K562 (cell line): Measurements from ENCODE around the gene JMJD1C. TPM values are rescaled to one million over a fixed set of nuclear protein-coding genes. Genes with fewer than 3 reads are reported as not detected.

Experiments used
- ATAC-seq: fragments of 200-7000 bp; cut with Tn5 transposase; 3 replicates; pipeline ENCODE4 v1.9.1; 2020; ENCODE audit warnings: moderate library complexity
- BruUV-seq: library from RNA; stranded (reverse); fragments of 400-500 nt; replicated peaks from 2 replicates; lab custom pipeline; 2021; lab: Mats Ljungman, UMichigan
- CTCF ChIA-PET: fragments of 300-600 bp; formaldehyde crosslinking; extraction: SDS; loops from one replicate; lab custom pipeline; 2021; ENCODE audit warnings: low intra/inter-chr PET ratio; lab: Yijun Ruan, JAX
- POLR2A ChIA-PET: fragments of 300-600, 350-650 bp; sonication (Branson Sonifier 250); formaldehyde crosslinking; extraction: SDS; loops from one replicate; lab custom pipeline; 2021; ENCODE audit warnings: antibody characterized with exemption, inconsistent platforms; lab: Yijun Ruan, JAX
- DNase-seq, 4 experiments: peaks; one replicate each; pipeline versions ENCODE4 v3.0.0 to v3.0.0-alpha.2; 2011 to 2018; ENCODE audit warnings: low spot score in 3 of 4, mixed read lengths in 3 of 4; ENCODE audit errors: extremely low read depth in 1 of 4
- FAIRE-seq: peaks from 2 replicates; lab custom pipeline; 2011; peaks lifted over from hg19 to GRCh38; lab: Jason Lieb, UNC
- H2AFZ ChIP-seq: 2 replicates; pipeline ENCODE4 v1.6.0; 2011; ENCODE audit warnings: low read depth, low read length, control low read depth, inconsistent platforms
- H3K27ac ChIP-seq: fragments of 200-600 bp; 3 replicates; pipeline ENCODE4 v1.8.0; 2011; ENCODE audit warnings: low read depth, mild to moderate bottlenecking, control low read depth, inconsistent platforms, low read length, moderate library complexity, mixed read lengths; ENCODE audit errors: extremely low read depth
- H3K27me3 ChIP-seq, 2 experiments: fragments of 300-600 bp in 1 of 2; 2 replicates in 1 of 2; 3 replicates in 1 of 2; pipeline versions ENCODE4 v1.6.0 to v1.8.0; 2011; ENCODE audit warnings: inconsistent platforms in 2 of 2, low read length in 2 of 2, mild to moderate bottlenecking in 1 of 2, mixed read lengths in 1 of 2, moderate library complexity in 1 of 2; ENCODE audit not compliant: control insufficient read depth in 2 of 2, insufficient read depth in 2 of 2
- H3K36me3 ChIP-seq: fragments of 300-600 bp; 3 replicates; pipeline ENCODE4 v1.8.0; 2011; ENCODE audit warnings: mild to moderate bottlenecking, low read length, inconsistent platforms; ENCODE audit not compliant: control insufficient read depth, insufficient read depth
- H3K4me1 ChIP-seq, 2 experiments: fragments of 200-600 bp in 1 of 2; replicated peaks in 1 of 2; 2 replicates in 1 of 2; 3 replicates in 1 of 2; pipeline versions ENCODE4 v1.5.1 to v1.8.0; 2011; ENCODE audit warnings: inconsistent platforms in 2 of 2, low read length in 2 of 2, mild to moderate bottlenecking in 1 of 2, mixed read lengths in 1 of 2, moderate library complexity in 1 of 2; ENCODE audit not compliant: control insufficient read depth in 2 of 2, insufficient read depth in 2 of 2
- H3K4me2 ChIP-seq: 2 replicates; pipeline ENCODE4 v1.6.1; 2011; ENCODE audit warnings: low read length, control low read depth, inconsistent platforms, mixed read lengths; ENCODE audit not compliant: insufficient read depth
- H3K4me3 ChIP-seq: fragments of 200-600 bp; sonication (generic), shearing (Covaris generic); 2 replicates; pipeline ENCODE4 v1.5.1; 2016; ENCODE audit warnings: control low read depth, inconsistent platforms
- H3K79me2 ChIP-seq: fragments of 200-600 bp; 3 replicates; pipeline ENCODE4 v1.8.0; 2011; ENCODE audit warnings: low read length, inconsistent platforms; ENCODE audit not compliant: control insufficient read depth, insufficient read depth
- H3K9ac ChIP-seq, 2 experiments: 2 replicates each; pipeline versions ENCODE4 v1.6.0 to v1.6.1; 2011; ENCODE audit warnings: low read depth in 2 of 2, low read length in 2 of 2, control low read depth in 1 of 2, inconsistent platforms in 1 of 2, mild to moderate bottlenecking in 1 of 2, mixed read lengths in 1 of 2; ENCODE audit not compliant: insufficient read depth in 1 of 2
- H3K9me1 ChIP-seq: one replicate; pipeline ENCODE4 v1.6.0; 2011; ENCODE audit warnings: inconsistent platforms, mild to moderate bottlenecking, low read length, moderate library complexity; ENCODE audit not compliant: control insufficient read depth, insufficient read depth
- H3K9me3 ChIP-seq: replicated peaks from 2 replicates; pipeline ENCODE4 v1.5.1; 2011; ENCODE audit warnings: low read depth, low read length, inconsistent platforms; ENCODE audit not compliant: control insufficient read depth, insufficient read depth
- H4K20me1 ChIP-seq: replicated peaks from 2 replicates; pipeline ENCODE4 v1.6.1; 2011; ENCODE audit warnings: low read length, inconsistent platforms, mixed read lengths; ENCODE audit not compliant: control insufficient read depth, insufficient read depth
- ATF2 ChIP-seq: sonication (generic); formaldehyde crosslinking; IDR thresholded peaks from 2 replicates; pipeline ENCODE4 v1.8.1; 2022; ENCODE audit warnings: missing genetic modification reagents
- NCOA4 ChIP-seq: fragments of 450-650 bp; IDR thresholded peaks from 2 replicates; pipeline ENCODE4 v1.6.1; 2018; ENCODE audit warnings: mild to moderate bottlenecking; ENCODE audit not compliant: partially characterized antibody
- NR1H2 ChIP-seq: sonication (generic); formaldehyde crosslinking; IDR thresholded peaks from 2 replicates; pipeline ENCODE4 v1.4.0; 2020; ENCODE audit warnings: mild to moderate bottlenecking, missing genetic modification reagents
- PRDM10 ChIP-seq: fragments of 450-650 bp; IDR thresholded peaks from 2 replicates; pipeline ENCODE4 v1.6.1; 2018; ENCODE audit not compliant: partially characterized antibody
- SETDB1 ChIP-seq: IDR thresholded peaks from one replicate; pipeline ENCODE4 v1.6.1; 2012; ENCODE audit warnings: low read length, control low read depth, inconsistent platforms
- STAG1 ChIP-seq: sonication (generic); formaldehyde crosslinking; IDR thresholded peaks from 2 replicates; pipeline ENCODE4 v1.5.0; 2020; ENCODE audit warnings: missing genetic modification reagents, borderline replicate concordance
- U2AF2 ChIP-seq: fragments of 200-400 bp; formaldehyde crosslinking; optimal IDR thresholded peaks from 2 replicates; pipeline ENCODE3; 2017; ENCODE audit warnings: low read depth, mild to moderate bottlenecking, low read length
- ZC3H4 ChIP-seq: sonication (generic); formaldehyde crosslinking; IDR thresholded peaks from 2 replicates; pipeline ENCODE4 v1.9.0; 2021; ENCODE audit warnings: missing genetic modification reagents, borderline replicate concordance
- ZKSCAN1 ChIP-seq: fragments of 150-350 bp; IDR thresholded peaks from 2 replicates; pipeline ENCODE4 v1.6.1; 2016; ENCODE audit warnings: low read depth, low read length
- ZNF354B ChIP-seq: fragments of 250-450 bp; sonication (Bioruptor Pico); IDR thresholded peaks from 2 replicates; pipeline ENCODE4 v1.4.0; 2020
- WGBS: fragments of 100-300 bp; shearing (Covaris generic); methylation state at CpG from one replicate; pipeline ENCODE4 v1.1.6; 2016; ENCODE audit warnings: low coverage, mixed read lengths; ENCODE audit not compliant: insufficient coverage; ENCODE audit errors: missing lambda C conversion rate; 5-methylcytosine and 5-hydroxymethylcytosine counted together
- in situ Hi-C: fragments of 300-500 bp; cut with MboI; formaldehyde crosslinking; loops from 4 replicates; pipeline ENCODE4 v1.15.0; 2018; ENCODE audit warnings: inconsistent platforms, mixed read lengths
- intact Hi-C: fragments of 100-400 bp; cut with micrococcal nuclease; formaldehyde crosslinking; loops from 2 replicates; pipeline ENCODE4 v1.14.2; 2022
- polyA plus RNA-seq, 8 experiments: library from polyadenylated mRNA; depleted of rRNA in 4 of 8; stranded (reverse) in 5 of 8; unstranded in 3 of 8; fragments of >200 nt; fragmentation: Nextera tagmentation in 2 of 8; fragmentation: Illumina TruSeq in 1 of 8; extraction: Ambion mirVana in 2 of 8; extraction: Trizol in 1 of 8; gene quantifications; 2 replicates each; pipeline versions ENCODE4 v1.2.1 to v1.2.3, GENCODE V29; 2011 to 2014; ENCODE audit warnings: inconsistent platforms in 1 of 8, missing spikeins in 1 of 8
- total RNA-seq, 7 experiments: library from RNA; depleted of rRNA in 6 of 7; stranded (reverse); fragments of >200 nt in 6 of 7; fragmentation: Illumina TruSeq in 2 of 7; extraction: Trizol in 2 of 7; gene quantifications; 2 replicates each; pipeline versions ENCODE4 v1.2.1 to v1.2.3, GENCODE V29; 2011 to 2021; ENCODE audit warnings: low replicate concordance in 1 of 7
- TF ChIP-seq, protein P1 (sequence below): fragments of 450-650 bp; IDR thresholded peaks from 2 replicates; pipeline ENCODE4 v1.7.0; 2016; ENCODE audit warnings: borderline replicate concordance

JMJD1C gene
- total and polyA plus RNA-seq, 9 of the 15 experiments (the other 6 are each of a cell fraction or from before 2014, with no cell fraction given) = 25.3 to 68.0 (median 47.2) TPM

DNA sequence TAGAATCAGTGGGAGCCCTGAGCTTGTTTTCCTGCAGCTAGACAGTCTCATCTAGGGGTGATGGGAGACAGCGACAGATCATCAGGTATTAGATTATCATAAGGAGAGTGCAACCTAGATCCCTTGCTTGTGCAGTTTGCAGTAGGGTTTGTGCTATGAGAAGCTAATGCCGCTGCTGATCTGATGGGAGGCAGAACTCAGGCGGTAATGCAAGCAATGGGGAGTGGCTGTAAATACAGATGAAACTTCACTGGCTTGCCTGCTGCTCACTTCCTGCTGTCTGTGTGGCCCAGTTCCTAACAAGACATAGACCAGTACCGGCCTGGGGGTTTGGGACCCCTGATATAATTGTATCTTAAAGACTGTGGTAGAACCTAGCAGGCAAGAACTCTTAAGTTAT lies 315.0 kb downstream of the JMJD1C start:
- Histone ChIP-seq H3K27me3 (no peaks in the 10 kb centered on the region), H3K36me3 (peaks cover 58% of the 10 kb centered on the region)
- no peak for DNase-seq

More for the DNA sequence above, 315.0 kb downstream of the JMJD1C start:
- no peak for FAIRE-seq
- H3K4me1 ChIP-seq = no peaks in the 10 kb centered on the region
- no peak overlapping the region for H2AFZ ChIP-seq
- ATAC-seq = no peak
- TF ChIP-seq PRDM10 (no peak), SETDB1 (no peak), STAG1 (no peak), ATF2 (CRISPR knock-in tag) (no peak), ZC3H4 (CRISPR knock-in tag) (no peak), ZKSCAN1 (no peak), NCOA4 (no peak), ZNF354B (no peak), NR1H2 (CRISPR knock-in tag) (no peak), U2AF2 (no peak)
- TF ChIP-seq, protein P1, sequence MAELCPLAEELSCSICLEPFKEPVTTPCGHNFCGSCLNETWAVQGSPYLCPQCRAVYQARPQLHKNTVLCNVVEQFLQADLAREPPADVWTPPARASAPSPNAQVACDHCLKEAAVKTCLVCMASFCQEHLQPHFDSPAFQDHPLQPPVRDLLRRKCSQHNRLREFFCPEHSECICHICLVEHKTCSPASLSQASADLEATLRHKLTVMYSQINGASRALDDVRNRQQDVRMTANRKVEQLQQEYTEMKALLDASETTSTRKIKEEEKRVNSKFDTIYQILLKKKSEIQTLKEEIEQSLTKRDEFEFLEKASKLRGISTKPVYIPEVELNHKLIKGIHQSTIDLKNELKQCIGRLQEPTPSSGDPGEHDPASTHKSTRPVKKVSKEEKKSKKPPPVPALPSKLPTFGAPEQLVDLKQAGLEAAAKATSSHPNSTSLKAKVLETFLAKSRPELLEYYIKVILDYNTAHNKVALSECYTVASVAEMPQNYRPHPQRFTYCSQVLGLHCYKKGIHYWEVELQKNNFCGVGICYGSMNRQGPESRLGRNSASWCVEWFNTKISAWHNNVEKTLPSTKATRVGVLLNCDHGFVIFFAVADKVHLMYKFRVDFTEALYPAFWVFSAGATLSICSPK = no peak
- no peak overlapping the region for H3K4me3 ChIP-seq
- H3K27ac ChIP-seq = no peak overlapping the region
- POLR2A ChIA-PET = interaction anchor here (1.2 kb wide), 1 partner anchor 16 kb away, joined by 4 read pairs; no protein-coding TSS in a partner anchor
- peaks cover 6% of the 10 kb centered on the region; the same call in 1 of the 2 replicates for H4K20me1 ChIP-seq
- in situ Hi-C loops = loop anchor here (10.0 kb wide), 1 partner anchor 536 kb away; no protein-coding TSS in a partner anchor
- no peaks in the 10 kb centered on the region for H3K9me3 ChIP-seq
- no peak overlapping the region for H3K4me2 ChIP-seq
- intact Hi-C loops = loop anchor here (10.0 kb wide), 1 partner anchor 416 kb away; no protein-coding TSS in a partner anchor
- H3K9me1 ChIP-seq = no peaks in the 10 kb centered on the region
- CTCF ChIA-PET = no interaction called here
- H3K9ac ChIP-seq = no peak overlapping the region
- peaks cover 36% of the 10 kb centered on the region for H3K79me2 ChIP-seq
- whole genome bisulfite sequencing = 93% methylated on average over 4 of the region's 4 CpGs
- no TSS peak for BruUV-seq
